Parathyroid adenoma (tissue), 2 donors: ENCODE results near the gene SP2.
"Not testable (repeated sequence)": the region's sequence is repeated elsewhere in the genome, so short reads cannot be mapped to it uniquely, and the experiment has no call there.

ENCODE experiments used
- H2AFZ ChIP-seq: fragments of 300-600 bp; sonication (generic); one replicate; pipeline ENCODE4 v1.7.0; 2017; ENCODE audit warnings: antibody characterized with exemption, mild to moderate bottlenecking
- H3K27ac ChIP-seq: fragments of 300-600 bp; sonication (generic); one replicate; pipeline ENCODE4 v1.7.0; 2017
- H3K27me3 ChIP-seq: fragments of 300-600 bp; sonication (generic); one replicate; pipeline ENCODE4 v1.7.0; 2017; ENCODE audit warnings: low read length; ENCODE audit not compliant: control insufficient read depth, insufficient read depth
- H3K36me3 ChIP-seq: fragments of 300-600 bp; sonication (generic); one replicate; pipeline ENCODE4 v1.7.0; 2017; ENCODE audit warnings: low read length; ENCODE audit not compliant: control insufficient read depth, insufficient read depth
- H3K4me1 ChIP-seq: fragments of 300-600 bp; sonication (generic); one replicate; pipeline ENCODE4 v1.7.0; 2017; ENCODE audit warnings: control low read depth
- H3K4me2 ChIP-seq: fragments of 300-600 bp; sonication (generic); one replicate; pipeline ENCODE4 v1.7.0; 2017; ENCODE audit warnings: low read length
- H3K4me3 ChIP-seq: fragments of 300-600 bp; sonication (generic); one replicate; pipeline ENCODE4 v1.7.0; 2017; ENCODE audit warnings: low read depth, low read length
- H3K79me2 ChIP-seq: fragments of 300-600 bp; sonication (generic); one replicate; pipeline ENCODE4 v1.7.0; 2017; ENCODE audit warnings: control low read depth
- H3K9ac ChIP-seq: fragments of 300-600 bp; sonication (generic); one replicate; pipeline ENCODE4 v1.7.0; 2017; ENCODE audit warnings: mild to moderate bottlenecking
- H3K9me3 ChIP-seq: fragments of 300-600 bp; sonication (generic); one replicate; pipeline ENCODE4 v1.7.0; 2017; ENCODE audit warnings: low read length; ENCODE audit not compliant: control insufficient read depth
- CTCF ChIP-seq: fragments of 300-600 bp; sonication (generic); IDR thresholded peaks from one replicate; pipeline ENCODE4 v1.7.0; 2017; ENCODE audit warnings: antibody characterized with exemption, mild to moderate bottlenecking
- donor health status: primary hyperparathyroidism.

Gene SP2

DNA sequence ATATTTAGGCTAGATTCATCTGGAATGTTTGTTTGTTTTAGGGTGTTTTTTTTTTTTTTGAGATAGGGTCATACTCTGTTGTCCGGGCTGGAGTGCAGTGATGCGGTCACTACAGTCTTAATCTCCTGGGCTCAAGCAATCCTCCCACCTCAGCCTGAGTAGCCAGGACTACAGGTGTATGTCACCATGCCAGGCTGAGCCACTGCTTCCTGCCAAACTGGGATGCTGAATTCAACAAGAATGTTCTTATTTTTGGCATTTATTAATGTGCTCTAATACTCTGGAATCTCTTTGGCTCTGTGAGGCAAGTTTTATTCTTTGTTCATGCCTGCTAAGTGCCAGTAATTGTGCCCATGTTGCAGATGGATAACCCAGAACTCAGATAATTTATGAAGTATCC, 21.5 kb downstream of the SP2 start:
- TF ChIP-seq CTCF, result no peak
- no peak overlapping the region for H3K9ac ChIP-seq
- H3K36me3 ChIP-seq, result no peaks in the 10 kb centered on the region

GRCh38 chr17:47918006-47918405, 22.0 kb downstream of the SP2 start:
- no peak overlapping the region for H3K27ac ChIP-seq
- H3K9ac ChIP-seq, result no peak overlapping the region
- no peaks in the 10 kb centered on the region for H3K4me1 ChIP-seq
- H2AFZ ChIP-seq, result no peak overlapping the region
- no peaks in the 10 kb centered on the region for H3K79me2 ChIP-seq
- H3K27me3 ChIP-seq, result no peaks in the 10 kb centered on the region
- no peak overlapping the region for H3K4me3 ChIP-seq
- TF ChIP-seq CTCF, result no peak
- no peaks in the 10 kb centered on the region for H3K36me3 ChIP-seq
- no peak overlapping the region for H3K4me2 ChIP-seq
- H3K9me3 ChIP-seq, result no peaks in the 10 kb centered on the region

More for the DNA sequence above, 21.5 kb downstream of the SP2 start:
- Histone ChIP-seq H3K27ac (no peak overlapping the region), H3K4me2 (no peak overlapping the region), H3K9me3 (no peaks in the 10 kb centered on the region), H3K4me3 (no peak overlapping the region), H3K79me2 (peaks cover 4% of the 10 kb centered on the region), H2AFZ (no peak overlapping the region), H3K27me3 (no peaks in the 10 kb centered on the region), H3K4me1 (no peaks in the 10 kb centered on the region)

DNA sequence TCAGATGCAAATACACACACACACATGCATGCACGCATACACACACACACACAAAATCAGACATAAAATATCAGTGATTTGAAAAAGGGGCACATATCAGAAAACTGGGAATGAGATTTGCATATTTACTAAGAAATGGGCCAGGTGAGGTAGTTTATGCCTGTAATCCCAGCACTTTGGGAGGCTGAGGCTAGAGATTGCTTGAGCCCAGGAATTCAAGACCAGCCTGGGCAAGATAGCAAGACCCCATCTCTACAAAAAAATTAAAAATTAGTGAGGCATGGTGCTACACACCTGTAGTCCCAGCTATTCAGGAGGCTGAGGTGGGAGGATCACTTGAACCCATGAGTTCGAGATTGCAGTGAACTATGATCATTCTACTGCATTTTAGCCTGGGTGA, 23.0 kb downstream of the SP2 start:
- H2AFZ ChIP-seq, result no peak overlapping the region
- no peak overlapping the region for H3K9ac ChIP-seq
- H3K27ac ChIP-seq, result no peak overlapping the region
- TF ChIP-seq CTCF, result no peak
- no peak overlapping the region for H3K4me2 ChIP-seq
- H3K9me3 ChIP-seq, result no peaks in the 10 kb centered on the region
- H3K79me2 ChIP-seq, result peaks cover 3% of the 10 kb centered on the region
- no peaks in the 10 kb centered on the region for H3K4me1 ChIP-seq
- no peaks in the 10 kb centered on the region for H3K36me3 ChIP-seq
- no peaks in the 10 kb centered on the region for H3K27me3 ChIP-seq
- H3K4me3 ChIP-seq, result no peak overlapping the region

DNA sequence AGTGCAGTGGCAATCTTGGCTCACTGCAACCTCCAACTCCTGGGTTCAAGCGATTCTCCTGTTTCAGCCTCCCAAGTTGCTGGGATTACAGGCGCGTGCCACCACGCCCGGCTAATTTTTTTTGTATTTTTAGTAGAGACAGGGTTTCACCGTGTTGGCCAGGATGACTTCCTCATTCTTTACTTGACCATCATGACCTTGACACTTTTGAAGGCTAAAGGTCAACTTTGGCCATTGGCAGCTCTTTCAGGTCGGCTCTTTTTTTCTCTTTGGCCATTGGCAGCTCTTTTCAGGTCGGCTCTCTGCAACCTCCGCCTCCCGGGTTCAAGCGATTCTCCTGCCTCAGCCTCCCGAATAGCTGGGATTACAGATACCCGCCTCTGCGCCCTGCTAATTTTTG, 23.9 kb downstream of the SP2 start:
- H2AFZ ChIP-seq, H3K27ac ChIP-seq, H3K79me2 ChIP-seq, H3K4me2 ChIP-seq, H3K9me3 ChIP-seq, H3K27me3 ChIP-seq, H3K4me1 ChIP-seq, H3K9ac ChIP-seq, H3K36me3 ChIP-seq, H3K4me3 ChIP-seq: not testable (repeated sequence)

DNA sequence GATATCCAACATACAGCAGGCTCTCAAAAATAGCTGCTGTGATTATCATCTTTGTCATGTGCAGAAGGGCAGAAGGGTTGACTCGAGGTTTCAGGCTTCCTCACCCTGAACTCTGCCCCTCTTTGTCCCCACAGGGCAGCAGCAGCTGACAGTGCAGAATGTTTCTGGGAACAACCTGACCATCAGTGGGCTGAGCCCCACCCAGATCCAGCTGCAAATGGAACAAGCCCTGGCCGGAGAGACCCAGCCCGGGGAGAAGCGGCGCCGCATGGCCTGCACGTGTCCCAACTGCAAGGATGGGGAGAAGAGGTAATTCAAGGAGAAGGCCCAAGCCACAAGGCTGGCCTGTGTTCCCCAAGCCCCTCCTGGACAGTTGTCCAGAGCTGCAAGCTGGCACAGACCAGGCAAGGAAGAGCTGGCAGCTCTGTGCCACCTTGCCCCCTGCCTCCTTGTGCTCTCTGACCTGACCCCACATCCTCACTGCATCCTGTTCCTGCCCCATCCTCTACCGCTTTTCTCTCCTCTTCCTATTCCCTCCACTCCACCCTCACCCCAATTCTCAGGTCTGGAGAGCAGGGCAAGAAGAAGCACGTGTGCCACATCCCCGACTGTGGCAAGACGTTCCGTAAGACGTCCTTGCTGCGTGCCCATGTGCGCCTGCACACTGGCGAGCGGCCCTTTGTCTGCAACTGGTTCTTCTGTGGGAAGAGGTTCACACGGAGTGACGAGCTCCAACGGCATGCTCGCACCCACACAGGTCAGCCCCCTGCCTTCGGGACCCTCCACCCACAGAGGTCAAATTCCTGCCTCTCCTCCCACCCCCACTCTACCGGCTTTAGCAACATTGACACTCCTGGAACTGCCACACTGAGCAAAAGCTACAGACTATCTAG, 29.0 kb downstream of the SP2 start:
- Histone ChIP-seq H3K4me3 (no peak overlapping the region), H3K9me3 (no peaks in the 10 kb centered on the region), H3K36me3 (no peaks in the 10 kb centered on the region), H3K79me2 (peaks cover 4% of the 10 kb centered on the region), H2AFZ (no peak overlapping the region), H3K27me3 (no peaks in the 10 kb centered on the region), H3K4me2 (no peak overlapping the region), H3K27ac (no peak overlapping the region), H3K9ac (no peak overlapping the region), H3K4me1 (no peaks in the 10 kb centered on the region)
- TF ChIP-seq CTCF, result no peak
